ENCODE results near the gene CSNK1G3.

- no peak for TF ChIP-seq POLR2A (IDR thresholded peaks at IDR 0.05; ENCODE audit: low read depth, low read length)
- TF ChIP-seq CTCF (conservative IDR thresholded peaks at IDR 0.05; ENCODE audit: low read depth, low read length) = no peak
- TF ChIP-seq ELK1 (IDR thresholded peaks at IDR 0.05; ENCODE audit: borderline replicate concordance, low read depth, low read length) = no peak
- TF ChIP-seq RAD21 (IDR thresholded peaks at IDR 0.05; ENCODE audit: low read length) = no peak
- TF ChIP-seq MAZ (IDR thresholded peaks at IDR 0.05; ENCODE audit: borderline replicate concordance, low read depth, low read length) = no peak
- TF ChIP-seq RCOR1 (IDR thresholded peaks at IDR 0.05; ENCODE audit: insufficient replicate concordance, low read length) = no peak
These were observed 26.7 kb upstream of the CSNK1G3 start for GRCh38 chr5:123485275-123485674.

Measured in IMR-90 (cell line).